8988T (cell line): ENCODE results near the gene KBTBD3.

Experiments used
- DNase-seq: peaks from one replicate; pipeline ENCODE4 v3.0.0; 2011

The KBTBD3 gene

GRCh38 chr11:106076919-106077608, at the start of gene KBTBD3:
Gene KBTBD3, minus strand, starts transcription at chr11:106077347. Its CDS starts 18,250 bp downstream, at chr11:106059097.
- peak; percentile 43 for DNase-seq

GRCh38 chr11:106121570-106122320, 44.6 kb upstream of the KBTBD3 start:
- DNase-seq, result no peak

GRCh38 chr11:106105986-106106385, 28.8 kb upstream of the KBTBD3 start:
- DNase-seq, result no peak

GRCh38 chr11:106101819-106102218, 24.7 kb upstream of the KBTBD3 start:
- DNase-seq, result no peak

GRCh38 chr11:106101370-106101769, 24.2 kb upstream of the KBTBD3 start:
- DNase-seq, result no peak

GRCh38 chr11:106098893-106099553, 21.9 kb upstream of the KBTBD3 start:
- DNase-seq, result no peak

GRCh38 chr11:106092446-106092845, 15.3 kb upstream of the KBTBD3 start:
- DNase-seq, result no peak

GRCh38 chr11:106091480-106092123, 14.5 kb upstream of the KBTBD3 start:
- no peak for DNase-seq

GRCh38 chr11:106088896-106089295, 11.7 kb upstream of the KBTBD3 start:
- no peak for DNase-seq

GRCh38 chr11:106087815-106088435, 10.8 kb upstream of the KBTBD3 start:
- DNase-seq, result no peak

GRCh38 chr11:106086850-106087249, 9.7 kb upstream of the KBTBD3 start:
- no peak for DNase-seq

- no peak for DNase-seq
These were observed 9.0 kb upstream of the KBTBD3 start for GRCh38 chr11:106086135-106086534.

- no peak for DNase-seq
These were observed 4.9 kb upstream of the KBTBD3 start for GRCh38 chr11:106082096-106082495.

GRCh38 chr11:106077609-106078455, 685 bp upstream of the KBTBD3 start, which contains the start of gene AASDHPPT:
Gene AASDHPPT, plus strand, starts transcription at chr11:106077662. Its CDS starts 49 bp downstream, at chr11:106077711.
- no peak for DNase-seq

GRCh38 chr11:106076171-106076918, 802 bp downstream of the KBTBD3 start:
- DNase-seq, result no peak

- DNase-seq, result no peak
These were observed 4.3 kb downstream of the KBTBD3 start for GRCh38 chr11:106072804-106073203.

GRCh38 chr11:106070606-106071005, 6.5 kb downstream of the KBTBD3 start:
- DNase-seq, result no peak

GRCh38 chr11:106063009-106063408, 14.1 kb downstream of the KBTBD3 start:
- DNase-seq, result no peak

GRCh38 chr11:106061954-106062949, 14.9 kb downstream of the KBTBD3 start:
- DNase-seq, result no peak
